OCI-LY1 (cell line): ENCODE results near the gene SNRPD3.

Experiments
- H2AFZ ChIP-seq: fragments of 200-600 bp; sonication (generic), shearing (Covaris generic); 2 replicates; pipeline ENCODE4 v1.6.0; 2014; ENCODE audit warnings: antibody characterized with exemption, mild to moderate bottlenecking, low read length
- H3F3A ChIP-seq: fragments of 200-600 bp; sonication (generic), shearing (Covaris generic); 2 replicates; pipeline ENCODE4 v1.6.0; 2014; ENCODE audit warnings: mild to moderate bottlenecking, antibody characterized with exemption, low read length, moderate library complexity; ENCODE audit not compliant: insufficient read depth
- H3K27ac ChIP-seq: fragments of 200-600 bp; sonication (generic); 2 replicates; pipeline ENCODE4 v1.5.1; 2014; ENCODE audit warnings: low read length, mixed run types, mild to moderate bottlenecking, low read depth; ENCODE audit not compliant: poor library complexity, severe bottlenecking
- H3K27me3 ChIP-seq: fragments of 200-600 bp; sonication (generic); 2 replicates; pipeline ENCODE4 v1.6.0; 2014; ENCODE audit warnings: antibody characterized with exemption, mild to moderate bottlenecking, low read length, moderate library complexity; ENCODE audit not compliant: insufficient read depth
- H3K36me3 ChIP-seq: fragments of 200-600 bp; sonication (generic); 2 replicates; pipeline ENCODE4 v1.6.1; 2014; ENCODE audit warnings: mild to moderate bottlenecking, antibody characterized with exemption, low read length, moderate library complexity, mixed read lengths; ENCODE audit not compliant: insufficient read depth
- H3K4me1 ChIP-seq: fragments of 200-600 bp; sonication (generic); 2 replicates; pipeline ENCODE4 v1.5.1; 2014; ENCODE audit warnings: mild to moderate bottlenecking, low read length, moderate library complexity; ENCODE audit not compliant: insufficient read depth, severe bottlenecking
- H3K4me2 ChIP-seq: fragments of 200-600 bp; sonication (generic), shearing (Covaris generic); 2 replicates; pipeline ENCODE4 v1.6.1; 2014; ENCODE audit warnings: low read length
- H3K4me3 ChIP-seq: fragments of 200-600 bp; sonication (generic); 2 replicates; pipeline ENCODE4 v1.5.1; 2014; ENCODE audit warnings: low read length, low read depth, mild to moderate bottlenecking, mixed read lengths; ENCODE audit not compliant: poor library complexity, severe bottlenecking
- H3K79me2 ChIP-seq: fragments of 200-600 bp; shearing (Covaris generic); 2 replicates; pipeline ENCODE4 v1.6.1; 2016; ENCODE audit warnings: mixed run types, low read length, mixed read lengths; ENCODE audit not compliant: insufficient read depth
- H3K9ac ChIP-seq: fragments of 200-600 bp; sonication (generic), shearing (Covaris generic); 2 replicates; pipeline ENCODE4 v1.6.1; 2014; ENCODE audit warnings: mild to moderate bottlenecking, low read length, mixed read lengths
- H3K9me2 ChIP-seq: fragments of 200-600 bp; sonication (generic), shearing (Covaris generic); 2 replicates; pipeline ENCODE4 v1.6.1; 2014; ENCODE audit warnings: low read depth, mild to moderate bottlenecking, low read length, mixed read lengths
- H3K9me3 ChIP-seq: fragments of 200-600 bp; shearing (Covaris generic); 2 replicates; pipeline ENCODE4 v1.6.1; 2014; ENCODE audit warnings: low read length, mixed read lengths
- H4K20me1 ChIP-seq: fragments of 200-600 bp; sonication (generic), shearing (Covaris generic); 2 replicates; pipeline ENCODE4 v1.6.0; 2016; ENCODE audit warnings: mild to moderate bottlenecking, low read length; ENCODE audit not compliant: insufficient read depth
- CTCF ChIP-seq: fragments of 200-600 bp; sonication (generic), shearing (Covaris generic); IDR thresholded peaks from 2 replicates; pipeline ENCODE4 v1.5.1; 2017; ENCODE audit warnings: mild to moderate bottlenecking, antibody characterized with exemption, low read length, moderate library complexity, mixed read lengths
- EZH2 ChIP-seq: fragments of 200-600 bp; sonication (generic), shearing (Covaris generic); IDR thresholded peaks from 2 replicates; pipeline ENCODE4 v1.8.0; 2017; ENCODE audit warnings: borderline replicate concordance, mixed run types, mild to moderate bottlenecking, antibody characterized with exemption, low read length, moderate library complexity, mixed read lengths

SNRPD3 gene

GRCh38 chr22:24555165-24556039, at the start of gene SNRPD3:
TSS of gene SNRPD3 (plus strand) at chr22:24555999. CDS start at chr22:24557675, 1,676 bp downstream.
- peak within 1 kb of the TSS; percentile 97 for H3K9ac ChIP-seq
- H3K36me3 ChIP-seq: peaks cover 47% of the 10 kb centered on the region
- no peaks in the 10 kb centered on the region for H4K20me1 ChIP-seq

GRCh38 chr22:24506802-24507438, 48.9 kb upstream of the SNRPD3 start:
- no peaks in the 10 kb centered on the region for H3K9me3 ChIP-seq
- H3K9me2 ChIP-seq: no peaks in the 10 kb centered on the region
- H2AFZ ChIP-seq: no peak overlapping the region
- H3K36me3 ChIP-seq: no peaks in the 10 kb centered on the region
- peak overlapping the region; percentile 13 for H3K4me3 ChIP-seq
- H3K79me2 ChIP-seq: no peaks in the 10 kb centered on the region
- peak overlapping the region; percentile 85 for H3K27ac ChIP-seq
- no peak for TF ChIP-seq CTCF
- TF ChIP-seq EZH2: no peak
- H3K27me3 ChIP-seq: no peaks in the 10 kb centered on the region
- no peaks in the 10 kb centered on the region for H4K20me1 ChIP-seq
- H3K4me2 ChIP-seq: peak overlapping the region; percentile 46
- H3F3A ChIP-seq: peaks cover 4% of the 10 kb centered on the region
- H3K4me1 ChIP-seq: peaks cover 53% of the 10 kb centered on the region
- peak overlapping the region; percentile 30; the same call in 1 of the 2 replicates for H3K9ac ChIP-seq

More at GRCh38 chr22:24555165-24556039, at the start of gene SNRPD3:
- Histone ChIP-seq H3K79me2 (peaks cover 59% of the 10 kb centered on the region), H2AFZ (0 out of 2 replicates have a peak within 1 kb of the TSS, but pooled peaks have one; percentile 50), H3K4me1 (peaks cover 69% of the 10 kb centered on the region), H3K4me2 (peak within 1 kb of the TSS; percentile 97), H3K27ac (peak within 1 kb of the TSS; percentile 91), H3F3A (no peaks in the 10 kb centered on the region), H3K9me3 (no peaks in the 10 kb centered on the region), H3K4me3 (peak within 1 kb of the TSS; percentile 89), H3K27me3 (no peaks in the 10 kb centered on the region), H3K9me2 (no peaks in the 10 kb centered on the region)
- TF ChIP-seq EZH2: no peak
- no peak for TF ChIP-seq CTCF

GRCh38 chr22:24507716-24508115, 48.1 kb upstream of the SNRPD3 start:
- no peak for TF ChIP-seq EZH2
- TF ChIP-seq CTCF: peak; percentile 49
- no peaks in the 10 kb centered on the region for H4K20me1 ChIP-seq
- H3K4me3 ChIP-seq: peak overlapping the region; percentile 13
- peak overlapping the region; percentile 46 for H3K4me2 ChIP-seq
- H3K36me3 ChIP-seq: no peaks in the 10 kb centered on the region
- peaks cover 61% of the 10 kb centered on the region for H3K4me1 ChIP-seq
- peak overlapping the region; percentile 85 for H3K27ac ChIP-seq
- H3K79me2 ChIP-seq: no peaks in the 10 kb centered on the region
- H3F3A ChIP-seq: peaks cover 4% of the 10 kb centered on the region
- no peaks in the 10 kb centered on the region for H3K9me2 ChIP-seq
- no peak overlapping the region; the same call in 1 of the 2 replicates for H2AFZ ChIP-seq
- no peaks in the 10 kb centered on the region for H3K27me3 ChIP-seq
- no peak overlapping the region for H3K9ac ChIP-seq
- no peaks in the 10 kb centered on the region for H3K9me3 ChIP-seq
